Measurements from ENCODE around the gene ETV3L. TPM values are rescaled to one million over a fixed set of nuclear protein-coding genes. Genes with fewer than 3 reads are reported as not detected.
A peak's percentile ranks its signal among the peaks of the same experiment; 100 is the strongest.

Gene ETV3L
- total and polyA plus RNA-seq, 10 donors, result not detected

GRCh38 chr1:157095091-157095490, 4.5 kb downstream of the ETV3L start:
- peaks cover 0 to 10% (median 0%) of the 10 kb centered on the region in 7 donors for H3K27me3 ChIP-seq (replicated peaks in 1 of 7)
- TF ChIP-seq POLR2A (IDR thresholded peaks at IDR 0.05), result no peak
- no peak for TF ChIP-seq POLR2AphosphoS5 (IDR thresholded peaks at IDR 0.05)
- no peak for TF ChIP-seq CTCF (IDR thresholded peaks at IDR 0.05 in 8 of 11, conservative IDR thresholded peaks at IDR 0.05 in 3 of 11)
- H3K4me3 ChIP-seq, result no peak overlapping the region
- no peak for DNase-seq
- intact Hi-C loops (cut with DNase I; ENCODE audit: low total_unique reads), result no loop called here
- H3K36me3 ChIP-seq, result no peaks in the 10 kb centered on the region
- 65 to 80% (median 75%) methylated on average over 4 of the region's 4 CpGs for whole genome bisulfite sequencing, 5 donors
- H3K27ac ChIP-seq, result no peak overlapping the region
- H3K4me1 ChIP-seq, result peaks cover 0 to 15% (median 3%) of the 10 kb centered on the region in 6 donors
- H3K9me3 ChIP-seq, result no peaks in the 10 kb centered on the region

DNA sequence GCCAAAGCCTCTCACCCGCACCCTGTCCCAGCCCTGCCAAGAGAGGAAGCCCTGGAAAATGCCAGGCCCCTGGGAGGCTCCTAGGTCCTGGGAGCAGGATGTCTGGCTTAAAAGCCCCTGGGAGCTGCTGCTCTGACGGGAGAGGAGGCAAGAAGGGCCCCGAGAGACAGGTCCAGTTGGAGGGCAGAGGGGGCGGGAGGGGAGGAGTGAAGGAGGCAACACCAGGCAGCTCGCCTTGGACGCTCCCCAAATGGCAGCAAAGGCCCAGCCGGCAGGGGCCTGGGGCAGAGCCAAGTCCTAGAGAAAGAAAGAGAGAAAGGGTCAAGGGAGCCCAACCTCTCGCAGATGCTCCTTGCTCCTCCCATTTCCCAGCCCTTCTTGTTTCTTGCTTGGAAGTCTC, 6.8 kb downstream of the ETV3L start:
- peaks cover 0 to 15% (median 0%) of the 10 kb centered on the region in 7 donors for H3K27me3 ChIP-seq (replicated peaks in 1 of 7)
- peak; percentile 78 for DNase-seq
- TF ChIP-seq CTCF (IDR thresholded peaks at IDR 0.05 in 8 of 11, conservative IDR thresholded peaks at IDR 0.05 in 3 of 11) (no peak), POLR2A (IDR thresholded peaks at IDR 0.05) (no peak), POLR2AphosphoS5 (IDR thresholded peaks at IDR 0.05) (peak in 2 of 3 donors; percentile 31 to 38)
- no peaks in the 10 kb centered on the region for H3K36me3 ChIP-seq
- WGBS, 5 donors, result 74 to 82% (median 76%) methylated on average over 8 of the region's 8 CpGs
- peak overlapping the region in 2 of 8 donors; percentile 26 to 28 for H3K27ac ChIP-seq
- intact Hi-C loops (cut with DNase I; ENCODE audit: low total_unique reads), result no loop called here
- no peak overlapping the region for H3K4me3 ChIP-seq
- H3K4me1 ChIP-seq, result peaks cover 0 to 10% (median 4%) of the 10 kb centered on the region in 6 donors
- H3K9me3 ChIP-seq, result no peaks in the 10 kb centered on the region

GRCh38 chr1:157091668-157092273, 7.8 kb downstream of the ETV3L start:
- Histone ChIP-seq H3K4me3 (no peak overlapping the region), H3K9me3 (no peaks in the 10 kb centered on the region), H3K36me3 (no peaks in the 10 kb centered on the region), H3K27ac (no peak overlapping the region), H3K27me3 (replicated peaks in 1 of 7) (peaks cover 0 to 15% (median 0%) of the 10 kb centered on the region in 7 donors), H3K4me1 (peaks cover 0 to 10% (median 4%) of the 10 kb centered on the region in 6 donors)
- intact Hi-C loops (cut with DNase I; ENCODE audit: low total_unique reads), result no loop called here
- DNase-seq, result peak; percentile 53
- WGBS, 5 donors, result 71 to 82% (median 72%) methylated on average over 3 to 4 of the region's 4 CpGs
- no peak for TF ChIP-seq POLR2AphosphoS5 (IDR thresholded peaks at IDR 0.05)
- no peak for TF ChIP-seq CTCF (IDR thresholded peaks at IDR 0.05 in 8 of 11, conservative IDR thresholded peaks at IDR 0.05 in 3 of 11)
- TF ChIP-seq POLR2A (IDR thresholded peaks at IDR 0.05), result no peak

- Histone ChIP-seq H3K27ac (no peak overlapping the region), H3K27me3 (replicated peaks in 1 of 7) (peaks cover 0 to 15% (median 0%) of the 10 kb centered on the region in 7 donors), H3K4me3 (no peak overlapping the region), H3K9me3 (no peaks in the 10 kb centered on the region), H3K36me3 (no peaks in the 10 kb centered on the region), H3K4me1 (peaks cover 0 to 10% (median 4%) of the 10 kb centered on the region in 6 donors)
- no peak for DNase-seq
- intact Hi-C loops (cut with DNase I; ENCODE audit: low total_unique reads), result no loop called here
- TF ChIP-seq POLR2A (IDR thresholded peaks at IDR 0.05) (no peak), POLR2AphosphoS5 (IDR thresholded peaks at IDR 0.05) (no peak), CTCF (IDR thresholded peaks at IDR 0.05 in 8 of 11, conservative IDR thresholded peaks at IDR 0.05 in 3 of 11) (no peak)
- WGBS, 5 donors, result 76 to 98% (median 89%) methylated on average over 4 of the region's 4 CpGs
Measured at GRCh38 chr1:157091186-157091585, 8.4 kb downstream of the ETV3L start.

All from spleen (tissue), 11 donors.